Endothelial cell of umbilical vein (primary cell): ENCODE results near the gene SYT8. TPM values are rescaled to one million over a fixed set of nuclear protein-coding genes. Genes with fewer than 3 reads are reported as not detected.

Experiments used
- BruUV-seq: library from RNA; stranded (reverse); fragments of 400-500 nt; replicated peaks from 2 replicates; lab custom pipeline; 2021; lab: Mats Ljungman, UMichigan
- CTCF ChIA-PET: fragments of 300-600, 350-600 bp; sonication (Branson Sonifier 250); formaldehyde crosslinking; loops from one replicate; lab custom pipeline; 2021; ENCODE audit warnings: antibody characterized with exemption, inconsistent platforms; lab: Charles Lee
- POLR2A ChIA-PET: fragments of 300-600, 350-600 bp; sonication (Branson Sonifier 250); formaldehyde crosslinking; loops from one replicate; lab custom pipeline; 2021; ENCODE audit warnings: antibody characterized with exemption, inconsistent platforms; lab: Charles Lee
- DNase-seq: peaks from one replicate; pipeline ENCODE4 v3.0.0-alpha.2; 2011; ENCODE audit warnings: low read depth, low spot score
- FAIRE-seq: peaks from 2 replicates; lab custom pipeline; 2011; peaks lifted over from hg19 to GRCh38; lab: Jason Lieb, UNC
- H2AFZ ChIP-seq: 2 replicates; pipeline ENCODE4 v1.6.0; 2012; ENCODE audit warnings: low read depth, low read length, control low read depth, inconsistent platforms
- H3K27ac ChIP-seq: 2 replicates; pipeline ENCODE4 v1.5.1; 2011; ENCODE audit warnings: low read depth, mild to moderate bottlenecking, control low read depth, low read length, moderate library complexity; ENCODE audit not compliant: insufficient read depth
- H3K27me3 ChIP-seq, 2 experiments: 2 replicates each; pipeline versions ENCODE4 v1.6.0 to v1.6.1; 2011; ENCODE audit warnings: low read length in 2 of 2, mixed read lengths in 1 of 2; ENCODE audit not compliant: control insufficient read depth in 2 of 2, insufficient read depth in 2 of 2
- H3K36me3 ChIP-seq, 2 experiments: 2 replicates in 1 of 2; 3 replicates in 1 of 2; pipeline ENCODE4 v1.5.1; 2011; ENCODE audit warnings: low read length in 2 of 2, mild to moderate bottlenecking in 1 of 2, moderate library complexity in 1 of 2; ENCODE audit not compliant: control insufficient read depth in 2 of 2, insufficient read depth in 2 of 2; ENCODE audit errors: extremely low read depth in 1 of 2
- H3K4me1 ChIP-seq: 3 replicates; pipeline ENCODE4 v1.5.1; 2011; ENCODE audit warnings: mild to moderate bottlenecking, low read length; ENCODE audit not compliant: control insufficient read depth, insufficient read depth; ENCODE audit errors: extremely low read depth
- H3K4me2 ChIP-seq: 2 replicates; pipeline ENCODE4 v1.6.1; 2011; ENCODE audit warnings: low read length, control low read depth, mixed read lengths; ENCODE audit not compliant: insufficient read depth
- H3K4me3 ChIP-seq, 3 experiments: fragments of 200-600 bp in 1 of 3; sonication (generic), shearing (Covaris generic) in 1 of 3; replicated peaks in 1 of 3; 2 replicates each; pipeline ENCODE4 v1.5.1; 2011 to 2016; ENCODE audit warnings: control low read depth in 3 of 3, low read length in 3 of 3, mild to moderate bottlenecking in 2 of 3, inconsistent platforms in 1 of 3, low read depth in 1 of 3, moderate library complexity in 1 of 3; ENCODE audit not compliant: insufficient read depth in 1 of 3
- H3K79me2 ChIP-seq: 2 replicates; pipeline ENCODE4 v1.6.0; 2012; ENCODE audit warnings: low read length, inconsistent platforms; ENCODE audit not compliant: control insufficient read depth, insufficient read depth
- H3K9ac ChIP-seq: replicated peaks from 2 replicates; pipeline ENCODE3; 2011; ENCODE audit warnings: low read length, control low read depth; ENCODE audit not compliant: insufficient read depth; ENCODE audit errors: extremely low read depth
- H3K9me1 ChIP-seq: replicated peaks from 3 replicates; pipeline ENCODE4 v1.6.0; 2011; ENCODE audit warnings: mild to moderate bottlenecking, low read length; ENCODE audit not compliant: control insufficient read depth, insufficient read depth; ENCODE audit errors: extremely low read depth
- H3K9me3 ChIP-seq: replicated peaks from 2 replicates; pipeline ENCODE4 v1.5.1; 2012; ENCODE audit warnings: low read length, inconsistent platforms; ENCODE audit not compliant: control insufficient read depth, insufficient read depth
- H4K20me1 ChIP-seq: replicated peaks from 2 replicates; pipeline ENCODE3; 2011; ENCODE audit warnings: mild to moderate bottlenecking, low read length; ENCODE audit not compliant: control insufficient read depth, insufficient read depth; ENCODE audit errors: extremely low read depth
- CTCF ChIP-seq, 2 donors: IDR thresholded peaks; 1 replicate in 1 of 2; 2 replicates in 1 of 2; pipeline ENCODE4 v1.5.1; 2011; ENCODE audit warnings: low read length in 2 of 2, mild to moderate bottlenecking in 2 of 2, moderate library complexity in 2 of 2, control low read depth in 1 of 2, inconsistent platforms in 1 of 2, low read depth in 1 of 2; ENCODE audit not compliant: insufficient read depth in 1 of 2; ENCODE audit errors: extremely low read depth in 1 of 2
- EZH2 ChIP-seq: IDR thresholded peaks from 2 replicates; pipeline ENCODE4 v1.6.1; 2012; ENCODE audit warnings: borderline replicate concordance, low read depth, mild to moderate bottlenecking, moderate library complexity, low read length, inconsistent platforms; ENCODE audit not compliant: severe bottlenecking
- FOS ChIP-seq: IDR thresholded peaks from 2 replicates; pipeline ENCODE4 v1.6.1; 2011; ENCODE audit warnings: mild to moderate bottlenecking, low read length, moderate library complexity, borderline replicate concordance; ENCODE audit not compliant: insufficient read depth
- GATA2 ChIP-seq: IDR thresholded peaks from 2 replicates; pipeline ENCODE4 v1.7.0; 2011; ENCODE audit warnings: low read depth, mild to moderate bottlenecking, moderate library complexity, mixed read lengths, low read length; ENCODE audit not compliant: insufficient read length, insufficient read depth
- JUN ChIP-seq: IDR thresholded peaks from 2 replicates; pipeline ENCODE4 v1.6.1; 2011; ENCODE audit warnings: borderline replicate concordance, low read depth; ENCODE audit not compliant: insufficient read length, insufficient read depth
- MAX ChIP-seq: IDR thresholded peaks from 2 replicates; pipeline ENCODE4 v1.6.1; 2011; ENCODE audit not compliant: insufficient read depth, insufficient read length
- MYC ChIP-seq: IDR thresholded peaks from one replicate; pipeline ENCODE4 v1.6.1; 2011; ENCODE audit warnings: mild to moderate bottlenecking, low read depth, low read length
- POLR2A ChIP-seq: IDR thresholded peaks from 2 replicates; pipeline ENCODE4 v1.6.1; 2012; ENCODE audit warnings: low read depth, mild to moderate bottlenecking, control low read depth, low read length
- POLR2AphosphoS5 ChIP-seq: IDR thresholded peaks from 2 replicates; pipeline ENCODE4 v1.6.1; 2012; ENCODE audit warnings: low read depth, mild to moderate bottlenecking, control low read depth, low read length, moderate library complexity; ENCODE audit not compliant: insufficient read depth
- dilution Hi-C: fragments of 300-500 bp; cut with MboI; formaldehyde crosslinking; loops from one replicate; pipeline ENCODE4 v1.15.0; 2019; ENCODE audit warnings: low sequenced_read_pairs; ENCODE audit not compliant: extremely low pct_ligation_motif_present
- intact Hi-C: fragments of 100-400 bp; cut with micrococcal nuclease; formaldehyde crosslinking; loops from one replicate; pipeline ENCODE4 v1.10.0; 2022
- polyA plus RNA-seq, 4 experiments: library from polyadenylated mRNA; depleted of rRNA in 3 of 4; stranded (reverse) in 3 of 4; unstranded in 1 of 4; fragments of >200 nt; gene quantifications; 2 replicates each; pipeline versions ENCODE4 v1.2.1 to v1.2.3, GENCODE V29; 2011 to 2012; ENCODE audit warnings: missing spikeins in 1 of 4
- total RNA-seq: library from RNA; stranded (reverse); gene quantifications from 2 replicates; pipeline ENCODE4 v1.2.3, GENCODE V29; 2021

Gene SYT8
- total and polyA plus RNA-seq, 2 donors (not counting 3 experiments of a cell fraction or from before 2014, with no cell fraction given): not detected

GRCh38 chr11:1807264-1807995, 27.4 kb upstream of the SYT8 start:
- intact Hi-C loops: no loop called here
- FAIRE-seq: no peak
- CTCF ChIA-PET: interaction anchor here (2.2 to 2.5 kb wide), 2 partner anchors 25 kb away, joined by 6 to 9 read pairs; no protein-coding TSS in a partner anchor

More at GRCh38 chr11:1807264-1807995, 27.4 kb upstream of the SYT8 start:
- H4K20me1 ChIP-seq: no peaks in the 10 kb centered on the region
- no peak overlapping the region for H3K4me3 ChIP-seq
- POLR2A ChIA-PET: no interaction called here
- no peaks in the 10 kb centered on the region for H3K79me2 ChIP-seq
- BruUV-seq: no TSS peak
- dilution Hi-C loops: no loop called here
- peaks cover 0 to 2% of the 10 kb centered on the region in 2 experiments for H3K27me3 ChIP-seq
- H3K9me1 ChIP-seq: no peaks in the 10 kb centered on the region
- no peaks in the 10 kb centered on the region for H3K9me3 ChIP-seq
- no peaks in the 10 kb centered on the region for H3K4me1 ChIP-seq
- TF ChIP-seq EZH2 (no peak), POLR2A (no peak), POLR2AphosphoS5 (no peak), MAX (no peak), GATA2 (no peak), CTCF (IDR thresholded peaks at IDR 0.05; ENCODE audit: extremely low read depth in 1 of 2, insufficient read depth in 1 of 2, low read depth in 1 of 2, low read length in 2 of 2) (no peak), JUN (no peak), FOS (no peak), MYC (no peak)
- H3K9ac ChIP-seq: no peak overlapping the region
- H3K27ac ChIP-seq: no peak overlapping the region
- no peak for DNase-seq
- no peaks in the 10 kb centered on the region for H3K36me3 ChIP-seq
- no peak overlapping the region for H3K4me2 ChIP-seq
- no peak overlapping the region for H2AFZ ChIP-seq
